ENCODE results near the gene CDH13. TPM values are rescaled to one million over a fixed set of nuclear protein-coding genes. Genes with fewer than 3 reads are reported as not detected.

The CDH13 gene
- total and polyA plus RNA-seq, 2 experiments from 2014 or later = 1.2 to 1.5 TPM

GRCh38 chr16:83776944-83777343 lies 1150.2 kb downstream of the CDH13 start:
- H4K20me1 ChIP-seq (ENCODE audit: insufficient read depth, poor library complexity, severe bottlenecking) = no peaks in the 10 kb centered on the region
- TF ChIP-seq, protein P1, sequence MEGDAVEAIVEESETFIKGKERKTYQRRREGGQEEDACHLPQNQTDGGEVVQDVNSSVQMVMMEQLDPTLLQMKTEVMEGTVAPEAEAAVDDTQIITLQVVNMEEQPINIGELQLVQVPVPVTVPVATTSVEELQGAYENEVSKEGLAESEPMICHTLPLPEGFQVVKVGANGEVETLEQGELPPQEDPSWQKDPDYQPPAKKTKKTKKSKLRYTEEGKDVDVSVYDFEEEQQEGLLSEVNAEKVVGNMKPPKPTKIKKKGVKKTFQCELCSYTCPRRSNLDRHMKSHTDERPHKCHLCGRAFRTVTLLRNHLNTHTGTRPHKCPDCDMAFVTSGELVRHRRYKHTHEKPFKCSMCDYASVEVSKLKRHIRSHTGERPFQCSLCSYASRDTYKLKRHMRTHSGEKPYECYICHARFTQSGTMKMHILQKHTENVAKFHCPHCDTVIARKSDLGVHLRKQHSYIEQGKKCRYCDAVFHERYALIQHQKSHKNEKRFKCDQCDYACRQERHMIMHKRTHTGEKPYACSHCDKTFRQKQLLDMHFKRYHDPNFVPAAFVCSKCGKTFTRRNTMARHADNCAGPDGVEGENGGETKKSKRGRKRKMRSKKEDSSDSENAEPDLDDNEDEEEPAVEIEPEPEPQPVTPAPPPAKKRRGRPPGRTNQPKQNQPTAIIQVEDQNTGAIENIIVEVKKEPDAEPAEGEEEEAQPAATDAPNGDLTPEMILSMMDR (IDR thresholded peaks at IDR 0.05; ENCODE audit: poor library complexity) = no peak
- TF ChIP-seq EZH2phosphoT487 (IDR thresholded peaks at IDR 0.05; ENCODE audit: low read depth, severe bottlenecking, unreplicated experiment) (no peak), EZH2 (IDR thresholded peaks at IDR 0.05; ENCODE audit: borderline replicate concordance) (no peak)
- H3K36me3 ChIP-seq (replicated peaks; ENCODE audit: insufficient read depth, low read depth) = no peaks in the 10 kb centered on the region
- H3K4me2 ChIP-seq = no peak overlapping the region
- H3K79me2 ChIP-seq = no peaks in the 10 kb centered on the region
- H2AFZ ChIP-seq = no peak overlapping the region
- no peak for DNase-seq (ENCODE audit: low spot score)
- H3K4me3 ChIP-seq = no peak overlapping the region
- no peaks in the 10 kb centered on the region for H3K4me1 ChIP-seq (ENCODE audit: insufficient read depth)
- no peaks in the 10 kb centered on the region for H3K9me3 ChIP-seq (ENCODE audit: low read depth)
- no peaks in the 10 kb centered on the region for H3K27me3 ChIP-seq
- 85% methylated on average over 9 of the region's 9 CpGs for WGBS (ENCODE audit: low lambda C conversion rate, missing lambda C conversion rate)
- no peak overlapping the region for H3K27ac ChIP-seq
- no peaks in the 10 kb centered on the region for H3K9me2 ChIP-seq (replicated peaks; ENCODE audit: insufficient read depth)

DNA sequence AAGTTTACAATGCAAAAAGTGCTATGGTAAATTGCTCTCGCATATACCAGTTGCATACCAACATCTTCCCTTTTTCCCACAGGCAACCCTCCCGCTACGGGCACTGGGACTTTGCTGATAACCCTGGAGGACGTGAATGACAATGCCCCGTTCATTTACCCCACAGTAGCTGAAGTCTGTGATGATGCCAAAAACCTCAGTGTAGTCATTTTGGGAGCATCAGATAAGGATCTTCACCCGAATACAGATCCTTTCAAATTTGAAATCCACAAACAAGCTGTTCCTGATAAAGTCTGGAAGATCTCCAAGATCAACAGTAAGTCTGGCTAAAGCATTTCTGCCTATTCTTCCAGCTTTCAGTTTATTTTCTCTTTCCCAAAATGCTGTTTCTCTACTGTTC lies 1153.1 kb downstream of the CDH13 start:
- Histone ChIP-seq H3K9me3 (ENCODE audit: low read depth) (no peaks in the 10 kb centered on the region), H3K9me2 (replicated peaks; ENCODE audit: insufficient read depth) (no peaks in the 10 kb centered on the region), H2AFZ (no peak overlapping the region), H3K4me2 (no peak overlapping the region), H4K20me1 (ENCODE audit: insufficient read depth, poor library complexity, severe bottlenecking) (no peaks in the 10 kb centered on the region), H3K27me3 (no peaks in the 10 kb centered on the region), H3K4me3 (no peak overlapping the region), H3K36me3 (replicated peaks; ENCODE audit: insufficient read depth, low read depth) (no peaks in the 10 kb centered on the region), H3K4me1 (ENCODE audit: insufficient read depth) (no peaks in the 10 kb centered on the region), H3K79me2 (no peaks in the 10 kb centered on the region), H3K27ac (no peak overlapping the region)
- DNase-seq (ENCODE audit: low spot score) = no peak
- WGBS (ENCODE audit: low lambda C conversion rate, missing lambda C conversion rate) = 35% methylated on average over 6 of the region's 6 CpGs
- TF ChIP-seq, protein P1 (IDR thresholded peaks at IDR 0.05; ENCODE audit: poor library complexity) = no peak
- no peak for TF ChIP-seq EZH2 (IDR thresholded peaks at IDR 0.05; ENCODE audit: borderline replicate concordance)
- TF ChIP-seq EZH2phosphoT487 (IDR thresholded peaks at IDR 0.05; ENCODE audit: low read depth, severe bottlenecking, unreplicated experiment) = no peak

GRCh38 chr16:83785455-83785854 lies 1158.7 kb downstream of the CDH13 start:
- no peak overlapping the region for H2AFZ ChIP-seq
- H3K4me3 ChIP-seq = no peak overlapping the region
- H3K9me3 ChIP-seq (ENCODE audit: low read depth) = no peaks in the 10 kb centered on the region
- H3K79me2 ChIP-seq = no peaks in the 10 kb centered on the region
- no peaks in the 10 kb centered on the region for H3K9me2 ChIP-seq (replicated peaks; ENCODE audit: insufficient read depth)
- H3K27ac ChIP-seq = no peak overlapping the region
- 79% methylated on average over 2 of the region's 2 CpGs for WGBS (ENCODE audit: low lambda C conversion rate, missing lambda C conversion rate)
- TF ChIP-seq EZH2 (IDR thresholded peaks at IDR 0.05; ENCODE audit: borderline replicate concordance) (no peak), EZH2phosphoT487 (IDR thresholded peaks at IDR 0.05; ENCODE audit: low read depth, severe bottlenecking, unreplicated experiment) (no peak)
- TF ChIP-seq, protein P1 (IDR thresholded peaks at IDR 0.05; ENCODE audit: poor library complexity) = no peak
- H3K27me3 ChIP-seq = no peaks in the 10 kb centered on the region
- H4K20me1 ChIP-seq (ENCODE audit: insufficient read depth, poor library complexity, severe bottlenecking) = no peaks in the 10 kb centered on the region
- H3K36me3 ChIP-seq (replicated peaks; ENCODE audit: insufficient read depth, low read depth) = no peaks in the 10 kb centered on the region
- no peak overlapping the region for H3K4me2 ChIP-seq
- DNase-seq (ENCODE audit: low spot score) = no peak
- H3K4me1 ChIP-seq (ENCODE audit: insufficient read depth) = no peaks in the 10 kb centered on the region

Data from hepatocyte (in vitro differentiated cells).